A673 (cell line): Measurements from ENCODE around the gene ACTN2. TPM values are rescaled to one million over a fixed set of nuclear protein-coding genes. Genes with fewer than 3 reads are reported as not detected.
"Not testable (repeated sequence)": the region's sequence is repeated elsewhere in the genome, so short reads cannot be mapped to it uniquely, and the experiment has no call there.

Experiments
- BruUV-seq: library from RNA; stranded (reverse); fragments of 400-500 nt; replicated peaks from 2 replicates; lab custom pipeline; 2021; lab: Mats Ljungman, UMichigan
- CTCF ChIA-PET: fragments of 300-600 bp; sonication (Branson Sonifier 250); formaldehyde crosslinking; loops from one replicate; lab custom pipeline; 2022; ENCODE audit warnings: antibody characterized with exemption; lab: Charles Lee
- POLR2A ChIA-PET: fragments of 300-600 bp; sonication (Branson Sonifier 250); formaldehyde crosslinking; loops from one replicate; lab custom pipeline; 2022; ENCODE audit warnings: antibody characterized with exemption; ENCODE audit not compliant: low non-redundant PET; lab: Charles Lee
- DNase-seq: peaks from one replicate; pipeline ENCODE4 v3.0.0-alpha.2; 2015; ENCODE audit warnings: low spot score
- H3K27ac ChIP-seq: fragments of 200-600 bp; sonication (generic); 2 replicates; pipeline ENCODE4 v1.5.1; 2016; ENCODE audit warnings: mixed run types, low read depth, mild to moderate bottlenecking, mixed read lengths, antibody characterized with exemption, low read length; ENCODE audit not compliant: poor library complexity, severe bottlenecking
- H3K27me3 ChIP-seq: fragments of 200-600 bp; sonication (generic); replicated peaks from 2 replicates; pipeline ENCODE4 v1.6.1; 2017; ENCODE audit warnings: mixed run types, low read depth, mild to moderate bottlenecking, mixed read lengths, antibody characterized with exemption, low read length; ENCODE audit not compliant: insufficient read depth, poor library complexity
- H3K36me3 ChIP-seq: fragments of 200-600 bp; sonication (generic); 2 replicates; pipeline ENCODE4 v1.6.1; 2016; ENCODE audit warnings: mixed run types, mild to moderate bottlenecking, mixed read lengths, antibody characterized with exemption, low read length; ENCODE audit not compliant: insufficient read depth, poor library complexity, severe bottlenecking
- H3K4me1 ChIP-seq: fragments of 200-600 bp; sonication (generic); 2 replicates; pipeline ENCODE4 v1.6.1; 2017; ENCODE audit warnings: mixed run types, mild to moderate bottlenecking, mixed read lengths, antibody characterized with exemption, low read length; ENCODE audit not compliant: insufficient read depth, poor library complexity, severe bottlenecking
- H3K4me3 ChIP-seq: fragments of 200-600 bp; sonication (generic); 2 replicates; pipeline ENCODE4 v1.5.1; 2016; ENCODE audit warnings: low read depth, mixed run types, mild to moderate bottlenecking, mixed read lengths, low read length; ENCODE audit not compliant: poor library complexity, severe bottlenecking
- H3K9me3 ChIP-seq: fragments of 200-600 bp; sonication (generic); 2 replicates; pipeline ENCODE4 v1.6.1; 2016; ENCODE audit warnings: mixed run types, low read depth, mild to moderate bottlenecking, mixed read lengths, antibody characterized with exemption, low read length; ENCODE audit not compliant: poor library complexity, severe bottlenecking
- CTCF ChIP-seq: fragments of 300-800, 200-600 bp; sonication (generic); conservative IDR thresholded peaks from 2 replicates; pipeline ENCODE4 v1.5.1; 2017; ENCODE audit warnings: low read depth, mild to moderate bottlenecking, antibody characterized with exemption, low read length, moderate library complexity, mixed read lengths
- EZH2 ChIP-seq: fragments of 200-600 bp; sonication (generic); IDR thresholded peaks from 2 replicates; pipeline ENCODE4 v1.6.1; 2017; ENCODE audit warnings: borderline replicate concordance, low read depth, mild to moderate bottlenecking, mixed read lengths, antibody characterized with exemption, low read length; ENCODE audit not compliant: poor library complexity, severe bottlenecking
- intact Hi-C: fragments of 100-400 bp; cut with micrococcal nuclease; formaldehyde crosslinking; loops from one replicate; pipeline ENCODE4 v1.10.0; 2022; ENCODE audit not compliant: unreplicated experiment
- total RNA-seq: library from RNA; stranded (reverse); gene quantifications from 2 replicates; pipeline ENCODE4 v1.2.3, GENCODE V29; 2021

The ACTN2 gene
- total RNA-seq, 1 experiment from 2014 or later: 39.4 TPM

GRCh38 chr1:236663934-236664333 lies 22.4 kb upstream of the ACTN2 start:
- TF ChIP-seq CTCF (no peak), EZH2 (no peak)
- Histone ChIP-seq H3K4me3 (no peak overlapping the region), H3K4me1 (no peaks in the 10 kb centered on the region), H3K36me3 (no peaks in the 10 kb centered on the region), H3K9me3 (no peaks in the 10 kb centered on the region), H3K27ac (no peak overlapping the region), H3K27me3 (no peaks in the 10 kb centered on the region)
- intact Hi-C loops: no loop called here
- ChIA-PET POLR2A (no interaction called here), CTCF (no interaction called here)
- DNase-seq: no peak
- BruUV-seq: no TSS peak

DNA sequence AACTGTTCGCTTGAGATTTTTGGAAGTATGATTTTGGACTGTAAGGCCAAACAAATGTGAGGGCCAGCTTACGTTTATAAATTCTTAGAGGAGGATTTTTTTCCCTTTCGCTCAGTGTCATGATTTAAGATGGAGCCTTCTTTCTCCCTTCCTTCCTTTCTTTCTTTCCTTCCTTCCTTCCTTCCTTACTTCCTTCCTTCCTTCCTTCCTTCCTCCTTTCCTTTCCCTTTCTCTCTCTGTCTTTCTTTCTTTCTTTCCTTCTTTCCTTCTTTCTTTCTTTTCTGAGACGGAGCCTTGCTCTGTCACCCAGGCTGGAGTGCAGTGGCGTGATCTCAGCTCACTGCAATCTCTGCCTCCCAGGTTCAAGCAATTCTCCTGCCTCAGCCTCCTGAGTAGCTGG lies 17.4 kb upstream of the ACTN2 start:
- POLR2A ChIA-PET, CTCF ChIA-PET, H3K27ac ChIP-seq, H3K27me3 ChIP-seq, H3K9me3 ChIP-seq, intact Hi-C loops, H3K4me3 ChIP-seq, H3K4me1 ChIP-seq, DNase-seq, H3K36me3 ChIP-seq, BruUV-seq: not testable (repeated sequence)

- Histone ChIP-seq H3K4me3 (no peak overlapping the region), H3K27me3 (no peaks in the 10 kb centered on the region), H3K27ac (no peak overlapping the region), H3K4me1 (no peaks in the 10 kb centered on the region), H3K36me3 (no peaks in the 10 kb centered on the region), H3K9me3 (no peaks in the 10 kb centered on the region)
- DNase-seq: no peak
- no peak for TF ChIP-seq EZH2
- no peak for TF ChIP-seq CTCF
- POLR2A ChIA-PET: no interaction called here
- BruUV-seq: no TSS peak
- intact Hi-C loops: no loop called here
- CTCF ChIA-PET: no interaction called here
Observed at GRCh38 chr1:236670060-236670459, 16.2 kb upstream of the ACTN2 start.

DNA sequence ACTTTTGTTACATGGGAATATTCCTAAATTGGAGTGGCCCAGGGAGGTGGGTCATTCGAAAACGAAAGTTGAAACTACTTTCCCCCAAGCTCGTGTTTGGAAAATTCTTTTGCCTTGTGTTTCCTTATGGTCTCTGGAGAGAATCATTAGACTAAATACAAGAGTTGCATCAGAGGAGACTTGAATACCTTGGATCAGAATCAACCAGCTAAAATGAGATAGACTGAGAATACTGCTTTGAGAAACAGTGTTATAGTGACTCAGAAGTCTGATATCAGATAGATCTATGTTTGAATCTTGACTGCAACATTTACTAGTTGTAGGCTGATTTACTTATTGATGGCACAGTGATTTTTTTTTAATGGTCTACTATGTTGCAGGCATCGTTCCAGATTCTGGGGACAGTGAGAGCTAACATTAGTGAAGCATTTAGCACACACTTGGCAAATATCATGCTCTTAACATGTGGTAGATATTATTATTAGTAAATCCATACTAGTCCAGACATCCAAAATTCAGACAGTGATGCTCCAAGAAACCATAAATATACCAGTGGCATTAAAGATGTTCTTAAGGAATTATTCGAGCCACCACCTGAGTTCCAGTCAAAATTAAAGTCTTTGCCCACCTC lies 12.9 kb upstream of the ACTN2 start:
- POLR2A ChIA-PET: interaction anchor here (0.8 kb wide), 1 partner anchor 12 kb away, joined by 3 read pairs; no protein-coding TSS in a partner anchor
- no peak for TF ChIP-seq CTCF
- TF ChIP-seq EZH2: no peak

More for the DNA sequence above, 12.9 kb upstream of the ACTN2 start:
- Histone ChIP-seq H3K27me3 (no peaks in the 10 kb centered on the region), H3K4me3 (no peak overlapping the region), H3K27ac (no peak overlapping the region), H3K4me1 (no peaks in the 10 kb centered on the region), H3K9me3 (no peaks in the 10 kb centered on the region), H3K36me3 (no peaks in the 10 kb centered on the region)
- intact Hi-C loops: no loop called here
- CTCF ChIA-PET: no interaction called here
- DNase-seq: no peak
- no TSS peak for BruUV-seq
